Gastroesophageal sphincter (tissue), 3 donors: ENCODE data around the gene FMN2.

Source experiments
- CTCF ChIP-seq, 4 experiments: fragments of 200-600 bp in 2 of 4; fragments of 450-650 bp in 2 of 4; sonication (generic) in 1 of 4; IDR thresholded peaks; one replicate each; pipeline ENCODE4 v1.5.1; 2017 to 2019; ENCODE audit warnings: antibody characterized with exemption in 4 of 4, mild to moderate bottlenecking in 2 of 4, moderate library complexity in 2 of 4
- EP300 ChIP-seq: sonication (generic); formaldehyde crosslinking; IDR thresholded peaks from one replicate; pipeline ENCODE4 v1.6.1; 2017; ENCODE audit warnings: antibody characterized with exemption, mild to moderate bottlenecking
- POLR2A ChIP-seq, 2 donors: fragments of 450-650 bp; IDR thresholded peaks; one replicate each; pipeline ENCODE4 v1.6.1; 2017; ENCODE audit warnings: antibody characterized with exemption in 2 of 2, mild to moderate bottlenecking in 2 of 2, moderate library complexity in 1 of 2
- POLR2AphosphoS5 ChIP-seq: sonication (generic); formaldehyde crosslinking; IDR thresholded peaks from one replicate; pipeline ENCODE4 v1.6.1; 2017; ENCODE audit warnings: antibody characterized with exemption

- TF ChIP-seq CTCF (IDR thresholded peaks at IDR 0.05) = no peak
- TF ChIP-seq POLR2AphosphoS5 = no peak
- no peak for TF ChIP-seq POLR2A (IDR thresholded peaks at IDR 0.05)
- TF ChIP-seq EP300 = no peak
Observed at GRCh38 chr1:240254778-240255291, 163.2 kb downstream of the FMN2 start.
